HepG2 (cell line): ENCODE results near the gene RFX7.
"Not testable (repeated sequence)": the region's sequence is repeated elsewhere in the genome, so short reads cannot be mapped to it uniquely, and the experiment has no call there.

Experiments used
- CTCF ChIP-seq: sonication (generic); formaldehyde crosslinking; IDR thresholded peaks from 2 replicates; pipeline ENCODE4 v1.5.0; 2020; ENCODE audit warnings: mild to moderate bottlenecking, missing genetic modification reagents, moderate library complexity
- EP300 ChIP-seq, 3 experiments: sonication (generic) in 1 of 3; formaldehyde crosslinking in 1 of 3; IDR thresholded peaks; 2 replicates each; pipeline versions ENCODE4 v1.5.1 to v1.6.1; 2011 to 2020; ENCODE audit warnings: low read depth in 2 of 3, low read length in 2 of 3, borderline replicate concordance in 1 of 3, improper control_type of control experiment in 1 of 3, mild to moderate bottlenecking in 1 of 3, missing genetic modification reagents in 1 of 3, moderate library complexity in 1 of 3
- KLF6 ChIP-seq: IDR thresholded peaks from 2 replicates; pipeline ENCODE4 v1.8.0; 2016; ENCODE audit warnings: missing biosample characterization, missing genetic modification reagents
- NAIF1 ChIP-seq: sonication (generic); formaldehyde crosslinking; IDR thresholded peaks from 2 replicates; pipeline ENCODE4 v1.5.0; 2020; ENCODE audit warnings: mild to moderate bottlenecking, missing genetic modification reagents, borderline replicate concordance
- SIX4 ChIP-seq: sonication (generic); formaldehyde crosslinking; IDR thresholded peaks from 2 replicates; pipeline ENCODE4 v1.4.0; 2020; ENCODE audit warnings: missing genetic modification reagents
- ZNF691 ChIP-seq: sonication (generic); formaldehyde crosslinking; IDR thresholded peaks from 2 replicates; pipeline ENCODE4 v1.4.0; 2020; ENCODE audit warnings: missing genetic modification reagents, low read depth, mild to moderate bottlenecking, borderline replicate concordance

- TF ChIP-seq NAIF1 (CRISPR knock-in tag); CTCF; KLF6 (CRISPR knock-in tag); SIX4 (CRISPR knock-in tag); EP300 (IDR thresholded peaks at IDR 0.05; ENCODE audit: low read depth in 2 of 2, low read length in 2 of 2); EP300 (CRISPR knock-in tag; IDR thresholded peaks at IDR 0.05; ENCODE audit: borderline replicate concordance); ZNF691 (CRISPR knock-in tag): not testable (repeated sequence)
Observed at GRCh38 chr15:56154768-56155167, 88.9 kb downstream of the RFX7 start.
